Suppressor macrophage (primary cell): Measurements from ENCODE around the gene SPATA7.

Experiments used
- DNase-seq, 4 experiments: peaks; one replicate each; pipeline ENCODE4 v3.0.0-alpha.2; 2020 to 2022

Gene SPATA7

DNA sequence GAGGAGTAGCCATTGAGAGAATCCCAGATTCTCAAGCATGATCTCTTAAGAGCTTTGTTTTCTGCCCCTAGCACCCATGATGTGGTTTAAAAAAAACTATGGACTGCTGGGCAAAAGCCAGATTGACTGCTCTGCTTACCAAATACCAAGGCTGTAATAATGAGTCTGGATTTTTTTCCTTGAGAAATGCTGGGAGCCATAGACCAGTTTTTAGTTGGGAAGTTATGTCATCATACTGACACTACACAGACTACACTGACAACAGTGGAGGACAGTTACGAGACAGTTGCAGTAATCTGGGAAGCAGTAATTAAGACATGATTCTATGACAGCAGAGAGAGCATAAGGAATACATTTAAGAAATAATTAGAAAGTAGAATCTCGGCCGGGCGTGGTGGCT is 35.8 kb downstream of the SPATA7 start:
- DNase-seq, result no peak

DNA sequence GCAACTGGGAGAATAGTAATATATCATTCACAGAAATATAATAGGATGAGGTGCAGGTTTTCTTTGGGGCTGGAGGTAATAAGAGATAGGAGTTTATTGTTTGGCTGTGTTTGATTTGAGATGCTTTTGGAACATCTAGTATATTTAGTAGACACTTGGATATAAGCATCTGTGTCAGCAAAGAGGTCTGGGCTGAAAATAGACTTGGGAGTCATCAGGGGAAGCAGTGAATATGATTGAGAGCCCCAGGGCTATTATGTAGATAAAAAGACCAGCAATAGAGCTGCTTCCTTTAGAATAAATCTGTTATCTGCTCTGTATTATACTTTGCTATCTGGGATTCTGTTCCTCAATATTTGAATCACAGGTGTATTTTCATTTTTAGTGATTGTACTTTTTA is 36.6 kb downstream of the SPATA7 start:
- DNase-seq, result no peak

DNA sequence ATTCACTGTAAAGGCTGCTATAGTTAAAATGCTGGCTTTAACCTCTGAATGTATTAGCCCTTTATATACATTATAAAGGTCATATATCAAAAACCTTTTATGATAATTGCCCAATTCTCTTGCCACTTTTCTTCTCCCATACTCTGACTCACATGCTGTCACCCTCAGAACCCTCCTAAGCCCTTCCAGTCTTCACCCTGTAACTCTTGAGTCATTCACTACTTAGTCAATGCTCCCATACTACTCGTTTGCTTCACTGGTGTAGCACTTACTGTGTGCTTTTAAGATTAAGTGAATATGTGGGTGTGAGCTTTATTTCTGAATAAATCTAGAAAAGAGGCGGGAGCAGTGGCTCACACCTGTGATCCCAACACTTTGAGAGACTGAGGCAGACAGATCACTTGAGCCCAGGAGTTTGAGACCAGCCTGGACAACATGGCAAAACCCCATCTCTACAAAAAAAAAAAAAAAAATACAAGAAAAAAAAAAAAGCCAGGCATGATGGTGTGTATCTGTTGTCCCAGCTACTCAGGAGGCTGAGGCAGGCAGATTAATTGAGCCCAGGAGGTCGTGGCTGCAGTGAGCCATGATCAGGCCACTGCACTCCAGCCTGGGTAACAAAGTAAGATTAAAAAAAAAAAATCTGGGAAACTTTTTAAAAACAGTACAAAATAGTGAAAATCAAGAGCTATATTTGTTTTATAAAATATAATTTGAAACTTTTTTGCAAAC is 37.6 kb downstream of the SPATA7 start:
- DNase-seq, result no peak

DNA sequence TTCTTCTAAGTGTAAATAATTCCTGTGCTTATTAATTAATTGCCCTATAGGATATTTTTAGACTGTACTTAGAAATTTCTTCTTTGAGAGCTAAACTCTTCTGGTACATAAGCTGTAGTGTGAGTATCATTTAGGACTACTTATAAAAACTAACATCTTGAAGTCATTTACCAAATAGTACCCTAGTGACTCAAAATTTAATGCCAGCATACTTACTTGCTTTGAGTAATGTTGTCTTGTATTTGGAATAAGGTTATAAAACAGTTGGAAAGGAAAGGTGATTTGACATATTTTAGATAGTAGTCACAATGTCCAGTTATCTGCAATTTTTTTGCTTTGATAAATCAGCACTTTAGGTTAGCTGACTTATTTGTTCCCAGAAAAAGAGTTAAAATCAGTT is 39.1 kb downstream of the SPATA7 start:
- DNase-seq, result no peak

DNA sequence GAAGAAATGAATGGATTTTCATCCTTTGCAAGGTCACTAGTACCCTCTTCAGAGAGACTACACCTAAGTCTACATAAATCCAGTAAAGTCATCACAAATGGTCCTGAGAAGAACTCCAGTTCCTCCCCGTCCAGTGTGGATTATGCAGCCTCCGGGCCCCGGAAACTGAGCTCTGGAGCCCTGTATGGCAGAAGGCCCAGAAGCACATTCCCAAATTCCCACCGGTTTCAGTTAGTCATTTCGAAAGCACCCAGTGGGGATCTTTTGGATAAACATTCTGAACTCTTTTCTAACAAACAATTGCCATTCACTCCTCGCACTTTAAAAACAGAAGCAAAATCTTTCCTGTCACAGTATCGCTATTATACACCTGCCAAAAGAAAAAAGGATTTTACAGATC is 40.8 kb downstream of the SPATA7 start:
- no peak for DNase-seq

DNA sequence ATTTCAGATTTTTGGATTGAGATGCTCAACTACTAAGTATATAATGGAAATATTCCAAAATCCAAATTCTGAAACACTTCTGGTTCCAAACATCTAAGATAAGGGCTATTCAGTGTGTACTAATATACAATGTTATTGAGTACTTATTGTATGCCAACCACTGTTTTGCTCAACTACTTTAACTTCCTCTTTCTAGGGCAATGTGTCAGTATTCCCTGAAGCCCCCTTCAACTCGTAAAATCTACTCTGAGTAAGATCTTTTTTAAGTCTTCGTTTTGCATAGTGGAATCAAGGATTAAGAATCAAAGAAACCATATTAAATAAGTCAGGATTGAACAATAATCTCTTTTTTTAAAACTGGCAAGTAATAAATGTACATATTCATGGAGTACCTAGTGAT is 45.5 kb downstream of the SPATA7 start:
- DNase-seq, result no peak

DNA sequence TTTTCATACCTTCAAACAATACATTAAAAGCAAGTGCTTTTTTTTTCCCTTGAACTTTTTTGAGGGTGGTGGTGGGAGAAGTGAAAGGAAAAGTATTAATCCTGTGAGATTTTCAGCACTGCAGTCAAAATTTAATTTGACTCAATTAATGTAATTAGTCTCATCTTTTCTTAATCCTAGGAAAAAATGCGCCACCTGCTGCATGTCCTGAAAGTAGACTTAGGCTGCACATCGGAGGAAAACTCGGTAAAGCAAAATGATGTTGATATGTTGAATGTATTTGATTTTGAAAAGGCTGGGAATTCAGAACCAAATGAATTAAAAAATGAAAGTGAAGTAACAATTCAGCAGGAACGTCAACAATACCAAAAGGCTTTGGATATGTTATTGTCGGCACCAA is 52.2 kb downstream of the SPATA7 start:
- peak in 1 of 4 experiments; percentile 10 for DNase-seq

DNA sequence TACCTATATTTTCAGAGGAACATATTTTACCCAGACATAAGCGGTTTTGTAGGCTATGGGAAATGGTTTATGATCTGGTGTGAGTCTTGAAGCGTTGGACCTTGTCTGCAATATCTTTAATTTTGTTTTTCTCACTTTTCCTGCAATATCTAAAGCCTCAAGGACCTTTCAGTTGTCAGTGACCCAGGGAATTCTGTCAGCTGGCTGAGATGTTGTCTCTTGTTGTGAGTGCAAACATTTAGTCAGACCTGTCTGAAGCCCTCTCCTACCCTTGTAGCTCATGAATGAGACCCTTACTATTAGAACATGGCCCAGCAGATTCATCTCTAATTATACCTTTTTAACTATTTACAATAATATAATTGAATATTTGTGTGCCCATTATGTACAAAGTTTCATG is 53.6 kb downstream of the SPATA7 start:
- DNase-seq, result no peak

DNA sequence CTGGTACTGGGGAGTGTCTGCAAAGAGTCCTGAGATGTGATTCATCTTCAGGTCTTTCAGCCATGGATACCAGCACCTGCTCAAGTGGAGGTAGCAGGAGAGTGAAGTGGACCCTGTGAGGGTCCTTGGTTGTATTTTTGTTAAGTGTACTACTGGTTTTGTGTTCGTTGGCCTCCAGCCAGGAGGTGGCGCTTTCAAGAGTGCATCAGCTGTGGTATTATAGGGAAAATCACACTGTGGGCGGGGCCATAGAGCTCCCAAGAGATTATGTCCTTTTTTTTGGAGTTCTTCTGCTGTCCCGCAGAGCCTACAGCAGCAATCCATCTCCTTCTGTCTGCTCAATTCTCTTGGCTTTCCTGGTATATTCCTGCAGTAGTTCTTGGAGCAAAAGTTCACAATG is 66.8 kb downstream of the SPATA7 start:
- no peak for DNase-seq

DNA sequence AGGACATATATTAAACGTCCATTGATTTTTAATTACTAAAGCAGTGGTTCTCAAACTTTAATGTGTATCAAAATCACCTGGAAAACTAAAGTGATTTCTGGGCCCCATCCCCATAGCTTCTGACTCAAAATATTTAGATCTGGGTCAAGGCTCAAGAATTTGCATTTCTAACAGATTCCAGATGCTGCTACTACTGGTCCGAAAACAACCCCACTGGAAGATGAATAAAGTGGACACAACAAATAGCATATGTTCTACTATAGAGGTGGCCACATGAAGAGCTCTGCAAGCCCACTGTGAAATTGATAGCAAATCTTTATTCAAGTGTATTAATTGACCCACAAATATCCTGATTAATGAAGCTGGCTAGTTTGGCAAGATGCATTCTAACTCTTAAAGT is 69.4 kb downstream of the SPATA7 start:
- no peak for DNase-seq

DNA sequence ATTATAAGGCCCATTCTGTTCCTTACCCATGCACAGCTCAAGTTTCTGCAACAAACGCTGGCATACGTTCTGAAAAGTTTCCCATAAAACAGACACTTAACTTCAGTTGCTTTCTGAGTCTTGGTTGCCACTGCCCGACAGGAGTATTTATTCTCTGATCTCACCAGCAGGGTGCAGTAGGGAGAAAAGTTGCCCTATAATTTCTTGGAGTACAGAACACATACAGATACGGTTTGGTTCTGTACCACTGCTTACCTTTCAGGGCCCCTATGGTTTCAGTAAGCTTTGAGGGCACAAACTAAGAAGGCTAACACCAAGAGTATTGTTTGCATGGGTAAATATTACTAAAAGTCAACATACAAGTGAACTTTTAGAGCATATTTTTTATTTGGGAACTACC is 77.9 kb downstream of the SPATA7 start:
- DNase-seq, result peak; percentile 5 to 34 (median 17)

DNA sequence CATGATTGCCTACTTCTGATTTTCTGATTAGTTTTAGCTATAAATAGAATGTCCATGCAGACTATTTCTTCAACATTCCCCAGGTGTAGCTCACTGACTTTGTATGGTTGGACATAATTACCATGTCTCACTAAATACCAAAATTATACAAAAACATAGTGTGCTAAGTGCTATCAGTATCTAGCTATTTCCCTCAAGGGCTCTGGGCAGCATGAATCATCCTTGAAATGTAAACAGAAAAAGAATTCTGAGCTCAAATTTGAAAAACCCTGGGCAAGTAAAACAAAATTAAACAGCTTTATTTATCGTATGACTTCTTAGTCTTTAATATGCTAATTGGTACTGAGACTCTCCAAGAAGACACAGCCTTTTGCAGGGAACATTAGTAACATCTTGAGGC is 82.9 kb downstream of the SPATA7 start:
- DNase-seq, result no peak

DNA sequence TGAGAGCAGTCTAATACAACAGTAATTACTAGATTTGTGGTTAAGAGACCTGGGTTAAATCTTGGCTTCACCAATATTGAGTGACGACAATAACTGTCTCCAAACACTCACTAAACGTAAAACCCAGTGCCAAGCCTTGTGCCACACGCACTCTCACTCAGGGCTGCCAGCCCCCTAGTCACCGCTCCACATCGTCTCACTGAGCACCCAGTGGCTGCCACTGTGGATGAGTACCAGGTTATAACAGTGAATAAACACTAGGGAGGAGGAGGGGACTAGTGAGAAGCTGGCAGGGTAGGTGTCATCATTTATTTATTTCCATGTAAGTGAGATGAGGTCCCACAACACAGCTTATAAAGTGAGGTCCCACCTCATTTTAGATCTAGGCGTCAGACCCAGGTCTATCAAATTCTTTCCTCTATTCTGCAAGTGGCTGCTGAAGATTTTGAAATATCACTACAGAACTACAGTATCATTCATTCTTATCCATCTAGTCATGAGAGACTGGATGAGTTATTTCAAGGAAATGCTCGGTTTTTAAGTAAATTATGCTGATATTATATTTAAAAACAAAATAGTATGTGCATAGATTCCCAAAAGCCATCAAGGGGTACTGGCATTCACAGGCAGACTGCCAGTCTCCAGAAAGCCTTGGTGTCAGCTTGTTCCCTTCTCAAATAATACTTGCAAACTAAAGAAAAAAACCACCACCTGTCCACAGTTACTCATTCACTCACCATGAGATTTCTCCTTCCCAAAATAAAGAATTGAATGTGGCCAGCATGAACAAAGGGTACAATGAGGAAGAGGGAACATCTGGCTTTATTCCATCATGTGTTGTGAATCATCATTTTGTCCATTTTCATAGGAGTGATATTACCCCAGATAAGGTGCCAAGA is 85.3 kb downstream of the SPATA7 start:
- no peak for DNase-seq

DNA sequence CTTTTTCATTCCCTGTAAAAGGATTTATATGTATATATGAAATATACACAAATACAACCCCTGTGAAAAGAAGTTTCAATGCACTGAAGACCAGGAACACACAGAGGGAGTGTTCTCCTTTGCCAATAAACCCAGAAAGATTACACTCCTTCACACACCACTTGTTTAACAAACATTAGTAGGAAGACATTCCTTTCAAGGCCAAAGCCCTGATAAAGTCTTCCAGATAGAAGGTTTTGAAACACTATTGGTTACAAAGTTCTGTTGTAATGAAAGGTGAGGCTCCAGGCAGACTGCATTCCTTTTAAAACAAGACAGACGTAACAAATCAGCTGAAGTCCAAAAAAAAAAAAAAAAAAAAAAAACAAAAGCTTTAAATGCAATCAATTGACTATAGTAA is 88.3 kb downstream of the SPATA7 start:
- DNase-seq, result no peak

DNA sequence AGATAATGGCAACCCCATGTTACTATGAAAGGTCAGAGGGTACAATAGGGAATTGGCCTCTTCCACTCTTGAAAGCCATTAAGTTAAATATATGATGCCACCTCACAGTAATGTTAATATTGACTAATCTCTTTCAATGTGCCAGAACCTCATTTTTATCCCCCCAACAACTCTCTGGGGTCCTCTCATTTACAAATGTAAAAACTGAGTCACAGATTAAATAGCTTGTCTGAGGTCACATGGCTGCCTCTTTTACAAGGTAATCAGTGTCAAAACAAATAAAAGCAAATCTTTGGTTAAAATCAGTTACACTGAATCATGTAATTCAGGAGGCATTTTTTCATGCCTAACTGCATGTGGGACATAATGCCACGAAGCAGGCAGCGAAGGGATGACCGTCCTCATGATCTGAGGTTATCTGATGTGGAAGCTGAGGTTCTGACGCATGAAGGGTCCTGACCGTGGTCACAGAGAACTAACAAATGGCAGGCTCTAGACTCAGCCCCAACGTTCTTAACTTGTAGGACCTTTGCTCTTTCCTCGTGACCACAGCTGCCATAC is 90.8 kb downstream of the SPATA7 start:
- no peak for DNase-seq

DNA sequence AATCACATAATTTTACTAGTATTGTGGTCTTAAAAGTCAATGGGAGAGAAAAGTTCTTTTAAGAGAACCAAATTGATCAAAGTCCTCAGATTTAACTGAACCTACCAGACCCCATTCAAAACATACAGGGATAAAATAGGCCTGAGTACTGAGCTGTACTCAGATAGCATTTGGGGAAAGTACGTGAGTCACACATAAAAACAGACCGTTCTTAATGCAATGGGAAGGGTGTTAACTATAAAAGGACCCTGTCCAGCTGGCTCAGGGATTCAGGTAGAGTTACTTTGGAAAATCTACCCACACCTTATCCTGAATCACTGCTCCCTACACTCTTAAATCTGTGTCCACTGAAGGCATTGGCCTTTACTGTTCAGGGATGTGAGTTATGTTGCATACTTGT is 91.4 kb downstream of the SPATA7 start:
- no peak for DNase-seq

DNA sequence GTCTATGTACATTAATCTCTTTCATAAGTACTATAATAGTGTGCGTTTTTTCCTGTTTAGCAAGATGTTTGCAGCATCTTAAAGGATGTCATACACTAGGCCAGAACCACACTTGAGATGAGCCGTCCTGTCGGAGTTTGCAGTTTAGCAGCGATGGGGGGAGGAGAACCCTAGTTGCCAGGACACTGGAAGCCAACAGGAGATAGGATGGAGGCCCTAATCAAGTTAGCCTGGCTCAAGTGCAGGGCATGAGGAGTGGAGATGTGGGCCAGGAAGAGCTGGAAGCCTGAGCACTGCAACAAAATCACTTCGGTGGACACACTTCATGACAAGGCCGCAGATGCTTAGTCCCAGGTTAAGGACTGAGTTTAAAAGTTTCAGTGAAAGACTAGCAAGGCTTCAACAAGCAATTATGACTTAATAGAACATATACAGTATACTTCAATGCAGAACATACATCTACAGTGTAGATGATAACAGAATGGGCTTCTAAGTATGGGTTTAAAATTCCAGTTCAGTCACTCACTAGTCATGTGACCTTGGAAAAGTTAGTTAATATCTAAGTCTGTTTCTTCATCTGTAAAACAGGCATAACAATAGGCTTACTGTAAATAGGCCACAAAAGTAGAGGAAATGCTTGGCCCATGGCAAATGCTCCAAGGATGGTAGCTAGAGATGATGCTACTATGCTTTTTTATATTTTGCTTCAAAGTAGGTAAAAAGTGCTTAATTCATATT is 92.2 kb downstream of the SPATA7 start:
- DNase-seq, result no peak

DNA sequence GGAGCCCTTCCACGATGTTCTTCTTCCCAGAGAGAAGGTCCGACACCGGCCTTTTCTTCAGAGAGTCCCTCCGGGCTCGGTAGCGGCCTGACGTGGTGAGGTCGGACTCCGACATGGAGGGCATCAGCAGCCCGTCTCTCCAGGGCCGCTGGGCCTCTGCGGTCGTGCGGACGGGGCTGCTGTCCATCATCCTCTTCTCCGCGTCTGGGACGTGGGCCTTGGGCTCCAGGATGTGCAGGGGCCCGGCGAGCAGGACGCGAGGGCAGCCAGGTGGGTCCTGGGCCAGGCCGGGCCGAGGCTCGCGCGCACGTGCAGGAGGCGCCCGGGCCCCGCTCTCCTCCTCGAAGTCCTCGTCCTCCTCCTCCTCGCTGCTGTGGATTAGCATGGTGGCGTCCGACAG is 93.5 kb downstream of the SPATA7 start:
- DNase-seq, result no peak

DNA sequence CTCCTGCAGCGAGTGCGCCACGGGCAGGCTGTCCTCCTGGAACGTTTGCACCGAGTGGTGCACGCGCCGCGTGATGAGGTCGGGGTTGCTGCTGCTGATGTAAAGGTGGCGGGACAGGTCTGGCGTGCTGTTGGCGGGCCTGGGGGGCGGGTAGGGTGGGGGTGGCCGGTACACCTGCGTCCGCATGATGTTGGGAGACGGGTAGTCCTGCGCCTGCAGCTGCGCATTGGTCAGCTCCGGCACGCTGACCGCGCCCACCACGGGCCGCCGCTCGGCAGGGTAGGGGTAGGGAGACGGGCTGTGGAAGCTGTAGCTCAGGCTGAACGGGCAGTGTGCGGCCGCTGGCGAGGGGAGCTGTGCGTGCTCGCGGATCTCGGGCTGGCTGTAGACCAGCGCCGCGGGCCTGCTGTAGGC is 94.1 kb downstream of the SPATA7 start:
- DNase-seq, result no peak

DNA sequence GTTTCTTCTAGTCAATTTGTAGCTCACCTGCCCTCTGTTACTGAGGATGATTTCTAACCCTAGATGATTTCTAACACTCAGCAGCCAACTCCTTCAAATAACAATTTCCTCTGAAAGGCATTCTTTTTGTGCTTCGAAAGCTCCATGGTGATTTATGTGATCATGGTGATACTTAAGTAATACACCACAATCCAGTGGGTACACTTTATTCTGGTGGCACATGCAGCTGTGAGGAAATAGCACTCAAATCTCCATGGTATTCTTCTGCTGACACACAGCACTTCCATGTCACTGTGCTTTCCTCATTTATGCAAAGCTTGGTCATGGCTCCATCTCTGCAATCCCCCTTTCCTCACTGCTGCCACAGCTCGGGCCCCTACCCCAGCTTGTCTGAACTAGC is 95.6 kb downstream of the SPATA7 start:
- no peak for DNase-seq

DNA sequence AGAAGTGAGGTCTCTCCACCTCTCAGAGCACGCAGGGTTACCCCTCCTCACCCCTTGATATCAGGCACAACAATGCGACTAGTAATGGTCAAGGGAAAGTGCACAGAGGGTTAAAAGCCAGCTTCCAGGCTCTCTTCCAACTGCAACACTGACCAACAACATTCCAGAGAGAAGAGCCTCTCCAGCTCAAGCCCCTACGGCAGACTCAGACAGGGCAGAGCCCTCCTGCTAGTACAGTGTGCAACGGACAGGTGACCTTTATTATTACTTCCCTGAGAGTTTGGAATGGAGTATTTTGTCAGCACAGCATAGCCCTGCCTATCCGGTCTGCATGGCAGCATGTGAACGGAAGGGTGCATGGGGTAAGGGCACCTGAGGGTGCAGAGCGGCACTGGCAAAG is 96.3 kb downstream of the SPATA7 start:
- DNase-seq, result no peak

DNA sequence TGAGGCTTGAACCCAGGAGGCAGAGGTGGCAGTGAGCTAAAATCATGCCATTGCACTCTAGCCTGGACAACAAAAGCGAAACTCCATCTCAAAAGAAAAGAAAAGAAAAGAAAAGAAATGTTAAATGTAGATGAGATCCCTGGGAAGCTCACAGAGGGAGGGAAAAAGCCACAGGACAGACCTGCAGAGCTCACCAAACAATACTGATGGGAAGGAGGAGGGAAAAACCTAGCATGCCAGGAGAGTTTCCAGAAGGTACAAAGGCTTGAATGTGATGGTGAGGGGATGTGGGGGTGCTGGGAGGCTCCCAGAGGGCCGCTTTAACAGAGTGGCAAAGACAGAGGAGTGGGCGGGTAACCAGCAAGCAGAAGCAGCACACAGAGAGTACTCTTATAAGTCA is 97.1 kb downstream of the SPATA7 start:
- no peak for DNase-seq
